Measurements from ENCODE around the gene KIF18A. TPM values are rescaled to one million over a fixed set of nuclear protein-coding genes. Genes with fewer than 3 reads are reported as not detected.
"Not testable (repeated sequence)": the region's sequence is repeated elsewhere in the genome, so short reads cannot be mapped to it uniquely, and the experiment has no call there.

Gene KIF18A
- total and polyA plus RNA-seq, 10 donors: 0.54 to 6.6 (median 1.9) TPM

DNA sequence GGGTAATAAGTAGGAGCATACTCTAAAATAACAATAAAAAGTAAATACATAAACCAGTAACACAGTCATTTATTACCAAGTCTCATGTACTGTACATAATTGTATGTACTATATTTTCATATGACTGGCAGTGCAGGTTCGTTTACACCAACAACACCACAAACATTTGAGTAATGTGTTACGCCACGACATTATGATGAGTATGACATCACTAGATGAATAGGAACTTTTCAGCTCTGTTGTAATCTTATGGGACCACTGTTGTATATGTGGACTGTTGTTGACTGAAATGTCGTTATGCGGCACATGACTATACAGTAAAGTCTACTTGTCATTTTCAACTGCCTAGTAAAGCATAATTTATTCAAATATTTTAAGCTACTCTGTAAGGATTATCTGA, 18.6 kb downstream of the KIF18A start:
- H3K4me1 ChIP-seq: no peaks in the 10 kb centered on the region
- H3K9me3 ChIP-seq: no peaks in the 10 kb centered on the region
- intact Hi-C loops (cut with DNase I; ENCODE audit: low total_unique reads): no loop called here
- WGBS, 5 donors: 88 to 96% (median 91%) methylated on average over 5 of the region's 5 CpGs
- H3K27ac ChIP-seq: no peak overlapping the region
- no peak for DNase-seq
- H3K27me3 ChIP-seq (replicated peaks in 1 of 7): no peaks in the 10 kb centered on the region
- no peak overlapping the region for H3K4me3 ChIP-seq
- TF ChIP-seq POLR2AphosphoS5 (IDR thresholded peaks at IDR 0.05) (no peak), POLR2A (IDR thresholded peaks at IDR 0.05) (no peak)
- TF ChIP-seq, protein P1, sequence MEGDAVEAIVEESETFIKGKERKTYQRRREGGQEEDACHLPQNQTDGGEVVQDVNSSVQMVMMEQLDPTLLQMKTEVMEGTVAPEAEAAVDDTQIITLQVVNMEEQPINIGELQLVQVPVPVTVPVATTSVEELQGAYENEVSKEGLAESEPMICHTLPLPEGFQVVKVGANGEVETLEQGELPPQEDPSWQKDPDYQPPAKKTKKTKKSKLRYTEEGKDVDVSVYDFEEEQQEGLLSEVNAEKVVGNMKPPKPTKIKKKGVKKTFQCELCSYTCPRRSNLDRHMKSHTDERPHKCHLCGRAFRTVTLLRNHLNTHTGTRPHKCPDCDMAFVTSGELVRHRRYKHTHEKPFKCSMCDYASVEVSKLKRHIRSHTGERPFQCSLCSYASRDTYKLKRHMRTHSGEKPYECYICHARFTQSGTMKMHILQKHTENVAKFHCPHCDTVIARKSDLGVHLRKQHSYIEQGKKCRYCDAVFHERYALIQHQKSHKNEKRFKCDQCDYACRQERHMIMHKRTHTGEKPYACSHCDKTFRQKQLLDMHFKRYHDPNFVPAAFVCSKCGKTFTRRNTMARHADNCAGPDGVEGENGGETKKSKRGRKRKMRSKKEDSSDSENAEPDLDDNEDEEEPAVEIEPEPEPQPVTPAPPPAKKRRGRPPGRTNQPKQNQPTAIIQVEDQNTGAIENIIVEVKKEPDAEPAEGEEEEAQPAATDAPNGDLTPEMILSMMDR (IDR thresholded peaks at IDR 0.05 in 8 of 11, conservative IDR thresholded peaks at IDR 0.05 in 3 of 11): no peak
- peaks cover 0 to 7% (median 0%) of the 10 kb centered on the region in 6 donors for H3K36me3 ChIP-seq

DNA sequence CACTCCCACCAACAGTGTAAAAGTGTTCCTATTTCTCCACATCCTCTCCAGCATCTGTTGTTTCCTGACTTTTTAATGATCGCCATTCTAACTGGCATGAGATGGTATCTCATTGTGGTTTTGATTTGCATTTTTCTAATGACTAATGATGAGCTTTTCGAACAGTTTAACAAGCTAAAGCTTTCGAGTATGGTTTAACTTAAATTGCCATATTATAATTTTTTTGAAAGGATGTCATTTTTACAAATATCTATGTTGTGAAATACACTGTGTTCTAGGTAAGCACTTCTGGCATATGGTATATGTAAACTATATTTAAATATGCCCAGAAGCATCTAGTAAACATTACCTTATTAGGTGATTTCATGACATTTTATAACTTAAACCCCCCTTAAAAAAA, 20.3 kb downstream of the KIF18A start:
- H3K9me3 ChIP-seq; H3K27me3 ChIP-seq (replicated peaks in 1 of 7); intact Hi-C loops (cut with DNase I; ENCODE audit: low total_unique reads); H3K4me1 ChIP-seq; H3K4me3 ChIP-seq; H3K27ac ChIP-seq; H3K36me3 ChIP-seq; DNase-seq: not testable (repeated sequence)
- 91 to 98% (median 96%) methylated on average over 3 of the region's 3 CpGs for WGBS, 5 donors

GRCh38 chr11:28087192-28087591, 20.8 kb downstream of the KIF18A start:
- intact Hi-C loops (cut with DNase I; ENCODE audit: low total_unique reads): not testable (repeated sequence)

GRCh38 chr11:28086569-28086968, 21.4 kb downstream of the KIF18A start:
- no peak for TF ChIP-seq POLR2AphosphoS5 (IDR thresholded peaks at IDR 0.05)
- no peak for TF ChIP-seq POLR2A (IDR thresholded peaks at IDR 0.05)
- TF ChIP-seq, protein P1 (IDR thresholded peaks at IDR 0.05 in 8 of 11, conservative IDR thresholded peaks at IDR 0.05 in 3 of 11): no peak
- DNase-seq: no peak
- Histone ChIP-seq H3K9me3 (no peaks in the 10 kb centered on the region), H3K4me3 (no peak overlapping the region), H3K27ac (no peak overlapping the region), H3K27me3 (replicated peaks in 1 of 7) (no peaks in the 10 kb centered on the region), H3K36me3 (peaks cover 0 to 7% (median 0%) of the 10 kb centered on the region in 6 donors), H3K4me1 (no peaks in the 10 kb centered on the region)
- 86 to 96% (median 95%) methylated on average over 1 of the region's 1 CpG for WGBS, 5 donors
- intact Hi-C loops (cut with DNase I; ENCODE audit: low total_unique reads): no loop called here

More at GRCh38 chr11:28087192-28087591, 20.8 kb downstream of the KIF18A start:
- H3K36me3 ChIP-seq; H3K27ac ChIP-seq; H3K4me1 ChIP-seq; H3K4me3 ChIP-seq; H3K9me3 ChIP-seq; H3K27me3 ChIP-seq (replicated peaks in 1 of 7); DNase-seq: not testable (repeated sequence)
- 92 to 100% (median 99%) methylated on average over 1 of the region's 1 CpG for WGBS, 5 donors

- Histone ChIP-seq H3K4me3 (no peak overlapping the region), H3K27me3 (replicated peaks in 1 of 7) (no peaks in the 10 kb centered on the region), H3K36me3 (peaks cover 0 to 7% (median 0%) of the 10 kb centered on the region in 6 donors), H3K4me1 (no peaks in the 10 kb centered on the region), H3K9me3 (no peaks in the 10 kb centered on the region), H3K27ac (no peak overlapping the region)
- intact Hi-C loops (cut with DNase I; ENCODE audit: low total_unique reads): no loop called here
- TF ChIP-seq POLR2A (IDR thresholded peaks at IDR 0.05): no peak
- TF ChIP-seq POLR2AphosphoS5 (IDR thresholded peaks at IDR 0.05): no peak
- TF ChIP-seq, protein P1 (IDR thresholded peaks at IDR 0.05 in 8 of 11, conservative IDR thresholded peaks at IDR 0.05 in 3 of 11): no peak
- no peak for DNase-seq
- 94 to 100% (median 100%) methylated on average over 1 of the region's 1 CpG for WGBS, 5 donors
Observed at GRCh38 chr11:28083118-28083517, 24.8 kb downstream of the KIF18A start.
